HG03159 (cell line): Measurements from ENCODE around the gene GPER1.

Experiments used
- ATAC-seq: cut with Tn5 transposase; IDR thresholded peaks from one replicate; pipeline ENCODE4 v1.9.1; 2021; ENCODE audit warnings: mild to moderate bottlenecking, moderate library complexity; ENCODE audit not compliant: unreplicated experiment

GPER1 gene

GRCh38 chr7:1086588-1087464 is 1.1 kb upstream of the GPER1 start:
- peak; percentile 74 for ATAC-seq

GRCh38 chr7:1087465-1087814 is 473 bp upstream of the GPER1 start:
- no peak for ATAC-seq

- ATAC-seq: no peak
These were observed 2.3 kb downstream of the GPER1 start for GRCh38 chr7:1090236-1090635.

- ATAC-seq: no peak
These were observed 3.1 kb downstream of the GPER1 start for GRCh38 chr7:1090686-1091643.

- ATAC-seq: no peak
These were observed 3.7 kb downstream of the GPER1 start for GRCh38 chr7:1091644-1092027.

GRCh38 chr7:1092161-1092632 is 4.3 kb downstream of the GPER1 start:
- ATAC-seq: no peak

GRCh38 chr7:1092806-1093501 is 5.0 kb downstream of the GPER1 start:
- ATAC-seq: no peak

GRCh38 chr7:1093502-1093843 is 5.6 kb downstream of the GPER1 start:
- no peak for ATAC-seq

- ATAC-seq: no peak
These were observed 6.1 kb downstream of the GPER1 start for GRCh38 chr7:1093916-1094508.

GRCh38 chr7:1094870-1095269 is 7.0 kb downstream of the GPER1 start:
- no peak for ATAC-seq

- no peak for ATAC-seq
These were observed 7.8 kb downstream of the GPER1 start for GRCh38 chr7:1095621-1096155.

- no peak for ATAC-seq
These were observed 8.5 kb downstream of the GPER1 start for GRCh38 chr7:1096156-1097119.

GRCh38 chr7:1097120-1097504 is 9.2 kb downstream of the GPER1 start:
- ATAC-seq: no peak

- ATAC-seq: no peak
These were observed 10.6 kb downstream of the GPER1 start for GRCh38 chr7:1098243-1099153.

GRCh38 chr7:1099154-1099542 is 11.2 kb downstream of the GPER1 start:
- no peak for ATAC-seq

GRCh38 chr7:1099637-1100036 is 11.7 kb downstream of the GPER1 start:
- ATAC-seq: no peak

- ATAC-seq: no peak
These were observed 12.5 kb downstream of the GPER1 start for GRCh38 chr7:1100386-1100785.

GRCh38 chr7:1100834-1101562 is 13.1 kb downstream of the GPER1 start:
- no peak for ATAC-seq
